Large intestine (tissue), 3 donors: ENCODE measurements around the gene PHETA1. TPM values are rescaled to one million over a fixed set of nuclear protein-coding genes. Genes with fewer than 3 reads are reported as not detected.

Source experiments
- DNase-seq, 2 donors: peaks; one replicate each; pipeline versions ENCODE4 v3.0.0 to v3.0.0-alpha.2; 2013
- H3K27ac ChIP-seq: one replicate; pipeline ENCODE4 v1.5.1; 2013; ENCODE audit warnings: low read length
- H3K27me3 ChIP-seq: 2 replicates; pipeline ENCODE4 v1.6.1; 2013; ENCODE audit warnings: low read length; ENCODE audit not compliant: control insufficient read depth, insufficient read depth
- H3K36me3 ChIP-seq: 2 replicates; pipeline ENCODE4 v1.6.1; 2013; ENCODE audit warnings: low read length; ENCODE audit not compliant: control insufficient read depth, insufficient read depth
- H3K4me1 ChIP-seq: one replicate; pipeline ENCODE4 v1.6.1; 2013; ENCODE audit warnings: low read length; ENCODE audit not compliant: control insufficient read depth, insufficient read depth
- H3K4me3 ChIP-seq: one replicate; pipeline ENCODE4 v1.5.1; 2013; ENCODE audit warnings: low read length
- H3K9me3 ChIP-seq: one replicate; pipeline ENCODE4 v1.6.1; 2013; ENCODE audit warnings: mild to moderate bottlenecking, low read depth, low read length, moderate library complexity; ENCODE audit not compliant: control insufficient read depth
- WGBS: methylation state at CpG from one replicate; pipeline ENCODE4 v1.1.5; 2013; ENCODE audit warnings: low lambda C conversion rate; ENCODE audit not compliant: insufficient coverage; 5-methylcytosine and 5-hydroxymethylcytosine counted together
- polyA plus RNA-seq: library from polyadenylated mRNA; unstranded; fragments of 120-200 nt; gene quantifications from one replicate; pipeline ENCODE4 v1.2.1, GENCODE V29; 2013

PHETA1 gene
- polyA plus RNA-seq, 1 donor: 85.8 TPM

GRCh38 chr12:111322336-111323250, 46.3 kb downstream of the PHETA1 start:
- H3K4me1 ChIP-seq: no peaks in the 10 kb centered on the region
- no peak overlapping the region for H3K27ac ChIP-seq
- no peak overlapping the region for H3K4me3 ChIP-seq
- no peak for DNase-seq
- H3K27me3 ChIP-seq: no peaks in the 10 kb centered on the region
- WGBS: no CpG with 5 or more reads among the region's 25 CpGs
- no peaks in the 10 kb centered on the region for H3K9me3 ChIP-seq
- no peaks in the 10 kb centered on the region for H3K36me3 ChIP-seq

- H3K9me3 ChIP-seq: no peaks in the 10 kb centered on the region
- H3K4me3 ChIP-seq: no peak overlapping the region
- no peaks in the 10 kb centered on the region for H3K36me3 ChIP-seq
- no CpG with 5 or more reads among the region's 5 CpGs for WGBS
- no peaks in the 10 kb centered on the region for H3K4me1 ChIP-seq
- H3K27me3 ChIP-seq: no peaks in the 10 kb centered on the region
- no peak for DNase-seq
- no peak overlapping the region for H3K27ac ChIP-seq
Measured at GRCh38 chr12:111321317-111321716, 47.6 kb downstream of the PHETA1 start.

GRCh38 chr12:111320258-111321050, 48.4 kb downstream of the PHETA1 start:
- Histone ChIP-seq H3K4me3 (no peak overlapping the region), H3K4me1 (no peaks in the 10 kb centered on the region), H3K27me3 (no peaks in the 10 kb centered on the region), H3K9me3 (no peaks in the 10 kb centered on the region), H3K36me3 (no peaks in the 10 kb centered on the region), H3K27ac (no peak overlapping the region)
- no CpG with 5 or more reads among the region's 67 CpGs for WGBS
- no peak for DNase-seq

GRCh38 chr12:111319600-111320257, 49.2 kb downstream of the PHETA1 start:
- Histone ChIP-seq H3K27me3 (no peaks in the 10 kb centered on the region), H3K36me3 (no peaks in the 10 kb centered on the region), H3K4me3 (no peak overlapping the region), H3K4me1 (no peaks in the 10 kb centered on the region), H3K27ac (no peak overlapping the region), H3K9me3 (no peaks in the 10 kb centered on the region)
- DNase-seq: no peak
- no CpG with 5 or more reads among the region's 32 CpGs for WGBS

- 100% methylated on average over 1 of the region's 6 CpGs for WGBS
- Histone ChIP-seq H3K27me3 (no peaks in the 10 kb centered on the region), H3K4me1 (no peaks in the 10 kb centered on the region), H3K9me3 (no peaks in the 10 kb centered on the region), H3K27ac (no peak overlapping the region), H3K4me3 (no peak overlapping the region), H3K36me3 (no peaks in the 10 kb centered on the region)
- DNase-seq: no peak
Measured at GRCh38 chr12:111318450-111318849, 50.4 kb downstream of the PHETA1 start.

- Histone ChIP-seq H3K4me1 (no peaks in the 10 kb centered on the region), H3K4me3 (no peak overlapping the region), H3K27ac (no peak overlapping the region), H3K9me3 (no peaks in the 10 kb centered on the region), H3K27me3 (no peaks in the 10 kb centered on the region), H3K36me3 (no peaks in the 10 kb centered on the region)
- WGBS: 80% methylated on average over 1 of the region's 5 CpGs
- no peak for DNase-seq
Measured at GRCh38 chr12:111316671-111317070, 52.2 kb downstream of the PHETA1 start.

GRCh38 chr12:111314953-111315539, 53.8 kb downstream of the PHETA1 start:
- H3K27ac ChIP-seq: no peak overlapping the region
- H3K4me1 ChIP-seq: no peaks in the 10 kb centered on the region
- no peak overlapping the region for H3K4me3 ChIP-seq
- no peaks in the 10 kb centered on the region for H3K27me3 ChIP-seq
- WGBS: 80% methylated on average over 1 of the region's 7 CpGs
- H3K36me3 ChIP-seq: no peaks in the 10 kb centered on the region
- H3K9me3 ChIP-seq: no peaks in the 10 kb centered on the region
- DNase-seq: no peak

- Histone ChIP-seq H3K4me3 (no peak overlapping the region), H3K27ac (no peak overlapping the region), H3K4me1 (no peaks in the 10 kb centered on the region), H3K36me3 (no peaks in the 10 kb centered on the region), H3K27me3 (no peaks in the 10 kb centered on the region), H3K9me3 (no peaks in the 10 kb centered on the region)
- WGBS: no CpG with 5 or more reads among the region's 8 CpGs
- peak; percentile 29 to 44 for DNase-seq
Measured at GRCh38 chr12:111313833-111314259, 55.0 kb downstream of the PHETA1 start.

GRCh38 chr12:111312708-111313107, 56.2 kb downstream of the PHETA1 start:
- no peaks in the 10 kb centered on the region for H3K36me3 ChIP-seq
- H3K4me3 ChIP-seq: no peak overlapping the region
- no peak overlapping the region for H3K27ac ChIP-seq
- no peak for DNase-seq
- no CpG with 5 or more reads among the region's 5 CpGs for WGBS
- H3K4me1 ChIP-seq: no peaks in the 10 kb centered on the region
- no peaks in the 10 kb centered on the region for H3K9me3 ChIP-seq
- no peaks in the 10 kb centered on the region for H3K27me3 ChIP-seq

GRCh38 chr12:111312016-111312415, 56.9 kb downstream of the PHETA1 start:
- whole genome bisulfite sequencing: no CpG with 5 or more reads among the region's 13 CpGs
- H3K4me3 ChIP-seq: no peak overlapping the region

More at GRCh38 chr12:111312016-111312415, 56.9 kb downstream of the PHETA1 start:
- DNase-seq: no peak
- Histone ChIP-seq H3K9me3 (peaks cover under 1% of the 10 kb centered on the region), H3K27ac (no peak overlapping the region), H3K27me3 (no peaks in the 10 kb centered on the region), H3K36me3 (no peaks in the 10 kb centered on the region), H3K4me1 (no peaks in the 10 kb centered on the region)
